Measurements from ENCODE around the gene ZBTB47.

- TF ChIP-seq, protein P1, sequence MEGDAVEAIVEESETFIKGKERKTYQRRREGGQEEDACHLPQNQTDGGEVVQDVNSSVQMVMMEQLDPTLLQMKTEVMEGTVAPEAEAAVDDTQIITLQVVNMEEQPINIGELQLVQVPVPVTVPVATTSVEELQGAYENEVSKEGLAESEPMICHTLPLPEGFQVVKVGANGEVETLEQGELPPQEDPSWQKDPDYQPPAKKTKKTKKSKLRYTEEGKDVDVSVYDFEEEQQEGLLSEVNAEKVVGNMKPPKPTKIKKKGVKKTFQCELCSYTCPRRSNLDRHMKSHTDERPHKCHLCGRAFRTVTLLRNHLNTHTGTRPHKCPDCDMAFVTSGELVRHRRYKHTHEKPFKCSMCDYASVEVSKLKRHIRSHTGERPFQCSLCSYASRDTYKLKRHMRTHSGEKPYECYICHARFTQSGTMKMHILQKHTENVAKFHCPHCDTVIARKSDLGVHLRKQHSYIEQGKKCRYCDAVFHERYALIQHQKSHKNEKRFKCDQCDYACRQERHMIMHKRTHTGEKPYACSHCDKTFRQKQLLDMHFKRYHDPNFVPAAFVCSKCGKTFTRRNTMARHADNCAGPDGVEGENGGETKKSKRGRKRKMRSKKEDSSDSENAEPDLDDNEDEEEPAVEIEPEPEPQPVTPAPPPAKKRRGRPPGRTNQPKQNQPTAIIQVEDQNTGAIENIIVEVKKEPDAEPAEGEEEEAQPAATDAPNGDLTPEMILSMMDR (IDR thresholded peaks at IDR 0.05), result no peak
- TF ChIP-seq POLR2A (IDR thresholded peaks at IDR 0.05) (no peak), POLR2AphosphoS5 (IDR thresholded peaks at IDR 0.05) (no peak)
Observed at GRCh38 chr3:42700366-42701288, 47.1 kb downstream of the ZBTB47 start.
